Glomerular endothelial cell (primary cell): ENCODE results near the gene ABHD2. TPM values are rescaled to one million over a fixed set of nuclear protein-coding genes. Genes with fewer than 3 reads are reported as not detected.

Source experiments
- DNase-seq: peaks from one replicate; pipeline ENCODE4 v3.0.0-alpha.2; 2011; ENCODE audit warnings: low read depth, low spot score; ENCODE audit errors: extremely low read depth
- total RNA-seq: library from RNA; depleted of rRNA; stranded (reverse); fragments of >200 nt; gene quantifications from 2 replicates; pipeline ENCODE4 v1.2.3, GENCODE V29; 2015

Gene ABHD2
- total RNA-seq, 1 donor from 2014 or later, result 47.3 TPM

DNA sequence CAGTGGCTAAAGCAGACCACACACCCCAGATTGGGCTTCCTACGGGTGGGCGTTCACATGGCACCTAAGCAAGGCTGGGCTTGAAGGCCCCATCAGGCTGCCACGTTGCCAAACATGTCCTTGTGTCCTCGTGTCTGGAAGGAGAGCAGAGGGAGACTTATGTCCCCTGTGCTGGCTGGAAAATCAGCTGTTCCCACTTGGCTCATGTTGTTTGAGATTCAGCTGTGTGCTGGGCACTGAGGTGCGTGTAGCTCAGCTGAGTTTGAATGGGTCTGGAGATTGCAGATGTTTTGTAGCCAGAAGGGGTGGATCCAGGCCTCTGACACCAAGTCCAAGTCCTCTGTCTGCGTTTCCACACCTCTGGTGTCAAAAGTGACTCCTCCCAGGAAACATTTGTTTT is 98.5 kb downstream of the ABHD2 start:
- DNase-seq, result no peak

GRCh38 chr15:89187301-89187985 is 99.2 kb downstream of the ABHD2 start:
- DNase-seq, result no peak

- DNase-seq, result no peak
Observed at GRCh38 chr15:89187986-89188514, 99.8 kb downstream of the ABHD2 start.

DNA sequence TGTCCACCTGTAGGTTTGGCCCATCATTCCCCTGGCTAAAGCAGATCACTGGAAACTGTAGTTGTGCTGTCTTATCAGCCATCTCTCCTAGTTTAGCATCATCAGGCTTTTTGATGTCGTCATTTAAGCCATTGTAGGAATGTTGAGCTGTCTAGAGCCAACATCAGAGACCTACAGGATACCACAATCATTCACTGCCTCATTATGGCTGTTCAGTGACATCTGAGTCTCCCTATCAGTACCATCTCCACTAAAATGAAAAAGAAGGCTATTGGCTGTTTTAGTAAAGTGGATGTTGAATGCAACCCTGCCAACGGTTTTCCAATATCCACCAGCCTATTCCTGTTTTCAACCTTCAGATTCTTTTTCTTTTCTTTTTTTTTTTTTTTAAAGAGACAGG is 103.9 kb downstream of the ABHD2 start:
- no peak for DNase-seq

GRCh38 chr15:89192766-89193165 is 104.5 kb downstream of the ABHD2 start:
- no peak for DNase-seq

GRCh38 chr15:89194608-89195007 is 106.4 kb downstream of the ABHD2 start:
- DNase-seq, result no peak

DNA sequence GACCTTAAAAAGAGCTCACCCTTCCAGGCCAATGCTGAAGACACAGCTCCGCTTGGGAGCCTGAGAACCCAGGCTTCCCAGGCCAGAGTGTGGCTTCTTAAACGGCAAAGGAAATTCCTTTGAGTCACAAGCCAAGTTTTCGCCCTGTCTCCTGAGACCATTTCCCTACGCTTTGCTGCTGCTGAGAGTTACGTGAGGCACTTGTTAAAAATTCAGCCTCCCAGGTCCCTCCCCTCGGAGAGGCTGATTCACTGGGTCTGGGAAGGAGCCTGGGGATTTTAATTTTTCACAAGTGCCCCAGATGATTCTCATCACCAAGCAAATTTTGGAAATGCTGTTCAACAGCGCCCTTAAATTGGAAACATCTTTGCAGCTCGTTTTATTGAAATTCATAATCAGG is 107.6 kb downstream of the ABHD2 start:
- no peak for DNase-seq

- no peak for DNase-seq
Observed at GRCh38 chr15:89196241-89196640, 108.0 kb downstream of the ABHD2 start.

DNA sequence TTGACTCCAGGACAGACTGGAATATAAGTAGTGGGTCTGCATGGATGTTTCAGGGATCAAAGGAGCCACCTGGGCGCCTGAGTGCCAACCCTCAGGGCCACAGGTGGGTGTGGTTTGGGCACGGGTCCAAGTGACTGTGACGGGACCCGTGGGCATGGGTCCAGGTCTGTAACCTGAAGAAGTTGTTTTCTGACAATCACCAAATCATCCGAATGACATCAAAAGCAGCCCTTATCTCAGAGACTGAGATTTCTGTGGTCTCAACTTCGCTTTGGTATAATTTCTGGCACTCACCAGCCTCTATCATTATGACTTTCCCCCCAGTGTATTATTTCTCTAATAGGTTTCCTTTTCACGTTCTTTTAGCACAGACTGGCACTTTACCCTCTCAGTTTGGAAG is 108.7 kb downstream of the ABHD2 start:
- no peak for DNase-seq

DNA sequence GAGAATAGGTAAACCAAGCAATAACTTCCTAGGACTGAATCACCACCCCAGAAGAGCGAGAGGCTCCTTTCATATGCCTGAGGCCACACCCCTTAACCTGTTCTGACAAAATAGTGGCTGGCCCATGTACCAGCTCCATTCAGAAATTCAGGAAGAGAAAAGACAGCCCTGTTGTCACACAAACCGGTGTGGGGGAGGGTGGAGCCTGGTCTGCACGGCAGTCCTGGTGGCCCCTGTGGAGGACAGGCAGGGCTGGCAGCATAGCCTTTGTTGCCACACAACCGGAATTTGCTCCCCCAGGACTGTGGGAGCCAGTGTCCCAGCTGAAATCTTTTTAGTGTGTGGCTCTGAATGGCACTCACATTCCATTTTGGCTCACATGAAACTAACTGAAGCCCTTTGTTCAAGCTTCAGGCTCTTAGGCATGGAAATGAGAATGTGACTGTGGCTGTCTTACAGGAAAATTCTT is 109.3 kb downstream of the ABHD2 start:
- DNase-seq, result no peak

DNA sequence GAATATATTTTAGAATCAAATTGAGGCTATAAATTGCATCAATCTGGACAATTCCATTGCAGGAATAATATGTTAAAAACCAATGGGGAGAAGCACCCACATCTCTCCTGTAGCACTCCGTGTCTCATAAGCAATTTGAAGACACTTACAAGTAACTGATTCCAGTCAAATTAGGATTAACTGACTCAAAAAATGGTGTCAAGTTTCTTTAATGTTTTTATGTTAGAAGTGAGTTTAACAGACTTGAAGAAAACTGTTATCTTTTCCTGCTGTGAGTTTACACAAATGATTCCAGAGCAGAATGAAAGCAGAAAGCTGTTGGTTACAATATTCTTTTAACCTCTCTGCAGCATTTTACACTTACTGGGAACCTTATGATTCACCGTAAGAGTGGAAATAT is 109.9 kb downstream of the ABHD2 start:
- no peak for DNase-seq

DNA sequence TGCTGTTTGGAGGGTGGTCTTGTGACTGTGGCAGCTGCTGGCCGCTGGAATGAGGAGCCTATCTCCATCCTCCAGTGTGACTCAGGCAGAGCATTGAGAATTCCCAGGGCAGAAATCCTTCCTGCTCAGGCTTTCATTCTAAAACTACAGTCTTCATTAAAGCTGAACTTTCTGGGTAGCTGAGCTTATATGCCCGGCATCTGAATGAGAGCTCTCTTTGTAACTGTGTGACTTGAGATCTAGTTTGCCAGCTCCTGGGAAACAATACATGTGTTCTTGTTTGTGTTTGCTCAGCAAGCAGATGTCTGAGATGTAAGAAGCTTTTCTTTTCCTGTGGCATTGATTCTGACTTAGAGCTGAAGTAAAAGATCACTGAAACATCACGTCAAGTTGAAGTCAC is 110.7 kb downstream of the ABHD2 start:
- DNase-seq, result no peak

- no peak for DNase-seq
Observed at GRCh38 chr15:89199746-89200145, 111.5 kb downstream of the ABHD2 start.

DNA sequence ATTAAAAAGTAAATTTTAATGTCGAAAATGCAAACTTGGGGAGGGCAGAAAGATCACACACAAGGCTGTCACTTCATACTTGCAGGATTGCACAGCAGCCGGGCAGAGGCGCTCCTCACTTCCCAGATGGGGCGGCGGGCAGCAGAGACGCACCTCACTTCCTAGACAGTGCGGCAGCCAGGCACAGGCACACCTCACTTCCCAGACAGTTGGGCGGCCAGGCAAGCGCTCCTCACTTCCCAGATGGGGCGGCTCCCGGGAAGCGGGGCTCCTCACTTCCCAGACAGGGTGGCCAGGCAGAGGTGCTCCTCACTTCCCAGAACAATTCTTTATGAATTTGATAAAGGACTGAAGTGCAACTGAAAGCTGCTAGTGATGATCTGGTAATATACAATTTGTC is 111.9 kb downstream of the ABHD2 start:
- no peak for DNase-seq

DNA sequence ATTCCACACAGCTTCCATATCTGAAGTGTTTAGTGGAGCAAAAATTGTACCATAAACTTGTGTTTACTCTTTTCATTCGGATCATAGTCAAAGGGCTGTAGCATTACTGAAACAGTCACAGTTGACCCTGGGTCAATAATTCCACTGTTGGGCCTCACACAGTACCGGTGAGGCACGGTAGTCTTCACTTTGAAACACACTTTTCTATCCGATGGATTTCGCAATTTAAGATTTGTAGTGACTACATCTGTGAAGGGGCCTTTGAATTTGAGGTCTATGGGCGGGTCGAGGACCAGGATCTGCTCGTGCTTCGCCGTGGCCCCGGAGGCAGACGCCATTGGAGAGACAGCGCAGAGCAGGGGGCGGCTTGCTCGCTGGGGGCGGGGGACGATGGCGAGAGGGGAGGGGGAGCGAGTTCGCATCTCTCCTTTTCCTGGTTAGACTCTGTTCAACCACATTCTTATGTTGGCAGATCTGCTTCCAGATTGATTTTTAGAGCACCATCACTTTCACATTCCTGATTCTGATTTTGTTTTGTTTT is 113.3 kb downstream of the ABHD2 start:
- no peak for DNase-seq

GRCh38 chr15:89203705-89204273 is 115.5 kb downstream of the ABHD2 start:
- no peak for DNase-seq

DNA sequence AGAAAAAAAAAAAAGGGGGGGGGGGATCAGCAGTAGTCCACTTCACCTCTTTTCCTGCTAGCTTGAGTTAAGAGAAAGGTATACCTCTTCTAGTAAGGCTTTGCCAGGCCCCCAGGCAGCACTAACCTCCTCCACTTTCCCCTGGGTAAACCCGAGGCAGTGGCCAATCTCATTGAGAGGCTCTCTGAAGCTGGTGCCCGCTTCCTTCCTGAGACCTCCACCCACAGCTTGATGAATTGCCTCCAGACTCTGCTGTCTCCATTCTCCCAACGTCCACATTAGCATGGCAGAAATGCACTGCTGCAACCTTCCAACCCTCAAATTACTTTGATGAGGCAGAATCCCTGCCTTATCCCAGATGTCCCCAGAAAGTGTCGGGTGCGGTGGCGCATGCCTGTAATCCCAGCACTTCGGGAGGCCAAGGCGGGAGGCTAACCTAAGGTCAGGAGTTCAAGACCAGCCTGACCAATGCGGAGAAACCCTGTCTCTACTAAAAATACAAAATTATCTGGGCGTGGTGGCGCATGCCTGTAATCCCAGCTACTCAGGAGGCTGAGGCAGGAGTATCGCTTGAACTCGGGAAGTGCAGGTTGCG is 117.8 kb downstream of the ABHD2 start:
- no peak for DNase-seq

GRCh38 chr15:89206908-89207331 is 118.7 kb downstream of the ABHD2 start:
- DNase-seq, result no peak

DNA sequence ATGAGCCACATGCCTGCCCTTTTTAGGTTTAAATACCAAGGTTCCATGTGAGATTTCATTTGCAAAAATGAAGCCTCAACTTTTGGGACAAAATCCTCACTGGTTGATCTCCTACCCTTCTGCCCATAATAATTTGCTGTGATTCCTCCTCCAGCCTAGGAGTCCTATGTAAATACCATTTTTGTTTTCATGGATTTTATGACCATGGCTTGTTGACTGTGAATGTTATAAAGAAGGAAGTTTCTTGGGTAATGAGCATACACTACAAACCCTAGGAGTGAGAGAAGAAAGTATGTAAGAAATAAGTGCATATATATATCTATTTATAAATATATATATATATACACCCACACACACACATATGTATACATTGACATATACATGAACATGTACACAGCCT is 120.0 kb downstream of the ABHD2 start:
- no peak for DNase-seq

DNA sequence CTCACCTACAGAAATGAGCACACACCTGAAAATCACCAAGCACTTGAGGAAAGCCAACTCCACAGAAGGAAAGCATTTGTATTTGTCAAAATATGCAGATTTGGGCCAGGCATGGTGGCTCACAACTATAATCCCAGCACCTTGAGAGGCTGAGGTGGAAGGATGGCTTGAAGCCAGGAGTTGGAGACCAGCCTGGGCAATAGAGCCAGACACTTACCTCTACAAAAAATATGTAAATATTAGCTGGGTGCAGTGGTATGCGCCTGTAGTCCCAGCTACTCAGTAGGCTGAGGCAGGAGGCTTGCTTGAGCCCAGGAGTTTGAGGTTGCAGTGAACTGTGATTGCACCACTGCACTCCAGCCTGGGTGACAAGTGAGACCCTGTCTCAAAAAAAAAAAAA is 120.8 kb downstream of the ABHD2 start:
- DNase-seq, result no peak

DNA sequence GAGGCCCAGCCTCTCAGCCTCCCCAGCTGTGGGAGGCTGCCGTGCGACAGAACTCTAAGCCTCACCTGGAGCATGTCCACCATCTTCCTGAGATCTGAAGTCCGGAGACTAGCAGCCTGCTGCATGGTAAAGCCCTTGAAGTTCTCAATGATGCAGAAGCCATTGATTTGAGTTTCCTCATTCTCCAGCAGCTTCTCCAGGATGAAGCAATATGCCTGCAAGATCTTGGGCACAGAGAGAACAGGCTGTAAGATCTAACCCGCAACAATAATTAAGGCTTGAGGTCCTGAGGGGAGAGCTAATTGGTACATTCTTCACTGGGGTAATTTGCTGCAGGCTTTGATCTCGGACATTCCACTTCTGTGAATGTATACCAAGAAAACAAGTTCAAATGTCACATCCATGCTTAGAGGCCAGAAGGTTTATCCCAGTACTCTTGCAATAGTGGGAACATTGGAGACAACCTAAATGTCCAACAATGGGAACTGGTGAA is 123.5 kb downstream of the ABHD2 start:
- DNase-seq, result no peak

DNA sequence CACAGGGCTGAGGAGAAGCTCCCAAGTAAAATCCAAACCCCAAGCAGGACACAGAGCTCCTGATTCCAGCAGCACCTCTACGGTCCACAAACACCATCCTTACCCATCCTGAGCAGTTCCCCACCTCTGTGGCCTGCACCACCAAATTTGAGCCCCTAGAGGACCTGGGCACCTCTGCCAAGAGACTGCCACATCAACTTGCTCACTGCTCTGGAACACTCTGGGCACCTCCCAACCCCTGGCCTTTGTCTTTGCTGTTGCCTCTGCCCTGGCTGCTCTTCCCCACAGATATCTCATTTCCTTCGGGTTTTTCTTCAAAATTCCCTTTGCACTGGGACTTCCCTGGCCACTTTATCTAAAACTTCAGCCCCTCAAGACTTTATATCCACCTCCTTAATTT is 127.4 kb downstream of the ABHD2 start:
- no peak for DNase-seq
